Fibroblast of skin of right quadriceps (primary cell): Measurements from ENCODE around the gene POLR2H.

Experiments used
- DNase-seq: peaks from one replicate; pipeline ENCODE4 v3.0.0-alpha.2; 2013

Gene POLR2H

GRCh38 chr3:184372911-184373310 lies 11.4 kb downstream of the POLR2H start:
- DNase-seq = no peak

GRCh38 chr3:184373422-184373821 lies 11.9 kb downstream of the POLR2H start:
- DNase-seq = no peak

- no peak for DNase-seq
Observed at GRCh38 chr3:184375747-184376461, 14.4 kb downstream of the POLR2H start.

- DNase-seq = no peak
Observed at GRCh38 chr3:184377374-184377773, 15.9 kb downstream of the POLR2H start.

- DNase-seq = no peak
Observed at GRCh38 chr3:184377882-184378445, 16.5 kb downstream of the POLR2H start, which contains the start of gene THPO. Gene THPO (minus strand): TSS chr3:184378207. CDS start chr3:184376259, 1,948 bp downstream.

- no peak for DNase-seq
Observed at GRCh38 chr3:184378651-184379357, 17.3 kb downstream of the POLR2H start.

- no peak for DNase-seq
Observed at GRCh38 chr3:184379358-184380184, 18.1 kb downstream of the POLR2H start, which contains the start of gene CHRD. Gene CHRD (plus strand): TSS chr3:184380054. CDS start chr3:184380319, 265 bp downstream.

- peak; percentile 17 for DNase-seq
Observed at GRCh38 chr3:184380185-184380626, 18.7 kb downstream of the POLR2H start.

GRCh38 chr3:184380627-184381260 lies 19.2 kb downstream of the POLR2H start:
- no peak for DNase-seq

GRCh38 chr3:184381261-184382224 lies 20.0 kb downstream of the POLR2H start:
- DNase-seq = no peak

GRCh38 chr3:184382326-184383032 lies 21.0 kb downstream of the POLR2H start:
- DNase-seq = no peak

- DNase-seq = no peak
Observed at GRCh38 chr3:184383033-184383740, 21.7 kb downstream of the POLR2H start.

- DNase-seq = no peak
Observed at GRCh38 chr3:184384342-184384741, 22.8 kb downstream of the POLR2H start.

GRCh38 chr3:184384856-184385422 lies 23.4 kb downstream of the POLR2H start:
- no peak for DNase-seq

GRCh38 chr3:184386047-184386806 lies 24.7 kb downstream of the POLR2H start:
- no peak for DNase-seq

GRCh38 chr3:184387174-184387714 lies 25.7 kb downstream of the POLR2H start:
- no peak for DNase-seq

- no peak for DNase-seq
Observed at GRCh38 chr3:184388164-184388935, 26.8 kb downstream of the POLR2H start.

GRCh38 chr3:184388936-184389230 lies 27.4 kb downstream of the POLR2H start:
- no peak for DNase-seq
